Gastroesophageal sphincter (tissue), 3 donors: ENCODE data around the gene PARD6A.

ENCODE experiments used
- POLR2A ChIP-seq, 2 donors: fragments of 450-650 bp; IDR thresholded peaks; one replicate each; pipeline ENCODE4 v1.6.1; 2017; ENCODE audit warnings: antibody characterized with exemption in 2 of 2, mild to moderate bottlenecking in 2 of 2, moderate library complexity in 1 of 2
- POLR2AphosphoS5 ChIP-seq: sonication (generic); formaldehyde crosslinking; IDR thresholded peaks from one replicate; pipeline ENCODE4 v1.6.1; 2017; ENCODE audit warnings: antibody characterized with exemption
- TF ChIP-seq, protein P1 (sequence below), 4 experiments: fragments of 200-600 bp in 2 of 4; fragments of 450-650 bp in 2 of 4; sonication (generic) in 1 of 4; IDR thresholded peaks; one replicate each; pipeline ENCODE4 v1.5.1; 2017 to 2019; ENCODE audit warnings: antibody characterized with exemption in 4 of 4, mild to moderate bottlenecking in 2 of 4, moderate library complexity in 2 of 4

DNA sequence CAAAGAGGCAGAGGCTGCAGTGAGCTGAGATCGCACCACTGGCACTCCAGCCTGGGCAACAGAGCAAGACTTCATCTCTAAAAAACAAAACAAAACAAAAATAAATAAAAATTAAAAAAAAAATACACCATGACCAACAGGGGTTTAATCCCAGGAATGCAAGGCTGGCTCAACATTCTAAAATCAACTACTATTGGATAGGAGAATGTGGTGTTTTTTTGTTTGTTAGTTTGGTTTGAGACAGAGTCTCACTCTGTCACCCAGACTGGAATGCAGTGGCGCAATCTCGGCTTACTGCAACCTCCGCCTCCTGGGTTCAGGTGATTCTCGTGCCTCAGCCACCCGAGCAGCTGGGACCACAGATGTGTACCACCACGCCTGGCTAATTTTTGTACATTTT is 38.5 kb downstream of the PARD6A start:
- TF ChIP-seq, protein P1, sequence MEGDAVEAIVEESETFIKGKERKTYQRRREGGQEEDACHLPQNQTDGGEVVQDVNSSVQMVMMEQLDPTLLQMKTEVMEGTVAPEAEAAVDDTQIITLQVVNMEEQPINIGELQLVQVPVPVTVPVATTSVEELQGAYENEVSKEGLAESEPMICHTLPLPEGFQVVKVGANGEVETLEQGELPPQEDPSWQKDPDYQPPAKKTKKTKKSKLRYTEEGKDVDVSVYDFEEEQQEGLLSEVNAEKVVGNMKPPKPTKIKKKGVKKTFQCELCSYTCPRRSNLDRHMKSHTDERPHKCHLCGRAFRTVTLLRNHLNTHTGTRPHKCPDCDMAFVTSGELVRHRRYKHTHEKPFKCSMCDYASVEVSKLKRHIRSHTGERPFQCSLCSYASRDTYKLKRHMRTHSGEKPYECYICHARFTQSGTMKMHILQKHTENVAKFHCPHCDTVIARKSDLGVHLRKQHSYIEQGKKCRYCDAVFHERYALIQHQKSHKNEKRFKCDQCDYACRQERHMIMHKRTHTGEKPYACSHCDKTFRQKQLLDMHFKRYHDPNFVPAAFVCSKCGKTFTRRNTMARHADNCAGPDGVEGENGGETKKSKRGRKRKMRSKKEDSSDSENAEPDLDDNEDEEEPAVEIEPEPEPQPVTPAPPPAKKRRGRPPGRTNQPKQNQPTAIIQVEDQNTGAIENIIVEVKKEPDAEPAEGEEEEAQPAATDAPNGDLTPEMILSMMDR (IDR thresholded peaks at IDR 0.05) = no peak
- TF ChIP-seq POLR2A (IDR thresholded peaks at IDR 0.05) = no peak
- TF ChIP-seq POLR2AphosphoS5 = no peak
